Measurements from ENCODE around the gene HSPE1. TPM values are rescaled to one million over a fixed set of nuclear protein-coding genes. Genes with fewer than 3 reads are reported as not detected.
A peak's percentile ranks its signal among the peaks of the same experiment; 100 is the strongest.

Gene HSPE1
- total and polyA plus RNA-seq, 3 donors from 2014 or later: 43.3 to 61.8 (median 51.3) TPM

GRCh38 chr2:197486175-197486574 is 14.0 kb upstream of the HSPE1 start:
- WGBS, 2 donors: 69 to 76% methylated on average over 2 of the region's 2 CpGs
- DNase-seq: no peak
- TF ChIP-seq, protein P1, sequence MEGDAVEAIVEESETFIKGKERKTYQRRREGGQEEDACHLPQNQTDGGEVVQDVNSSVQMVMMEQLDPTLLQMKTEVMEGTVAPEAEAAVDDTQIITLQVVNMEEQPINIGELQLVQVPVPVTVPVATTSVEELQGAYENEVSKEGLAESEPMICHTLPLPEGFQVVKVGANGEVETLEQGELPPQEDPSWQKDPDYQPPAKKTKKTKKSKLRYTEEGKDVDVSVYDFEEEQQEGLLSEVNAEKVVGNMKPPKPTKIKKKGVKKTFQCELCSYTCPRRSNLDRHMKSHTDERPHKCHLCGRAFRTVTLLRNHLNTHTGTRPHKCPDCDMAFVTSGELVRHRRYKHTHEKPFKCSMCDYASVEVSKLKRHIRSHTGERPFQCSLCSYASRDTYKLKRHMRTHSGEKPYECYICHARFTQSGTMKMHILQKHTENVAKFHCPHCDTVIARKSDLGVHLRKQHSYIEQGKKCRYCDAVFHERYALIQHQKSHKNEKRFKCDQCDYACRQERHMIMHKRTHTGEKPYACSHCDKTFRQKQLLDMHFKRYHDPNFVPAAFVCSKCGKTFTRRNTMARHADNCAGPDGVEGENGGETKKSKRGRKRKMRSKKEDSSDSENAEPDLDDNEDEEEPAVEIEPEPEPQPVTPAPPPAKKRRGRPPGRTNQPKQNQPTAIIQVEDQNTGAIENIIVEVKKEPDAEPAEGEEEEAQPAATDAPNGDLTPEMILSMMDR (IDR thresholded peaks at IDR 0.05): no peak
- no peak for TF ChIP-seq POLR2A (IDR thresholded peaks at IDR 0.05)
- Histone ChIP-seq H3K9me3 (no peaks in the 10 kb centered on the region), H3K4me3 (no peak overlapping the region), H3K27me3 (no peaks in the 10 kb centered on the region), H3K27ac (no peak overlapping the region), H3K36me3 (ENCODE audit: low read depth, missing control alignments) (no peaks in the 10 kb centered on the region), H3K4me1 (no peaks in the 10 kb centered on the region)
- intact Hi-C loops (cut with DNase I; ENCODE audit: low total_unique reads): no loop called here

GRCh38 chr2:197487385-197487784 is 12.8 kb upstream of the HSPE1 start:
- Histone ChIP-seq H3K27ac (peak overlapping the region in 1 of 2 donors; percentile 14), H3K4me3 (no peak overlapping the region), H3K4me1 (no peaks in the 10 kb centered on the region), H3K27me3 (no peaks in the 10 kb centered on the region), H3K9me3 (no peaks in the 10 kb centered on the region), H3K36me3 (ENCODE audit: low read depth, missing control alignments) (no peaks in the 10 kb centered on the region)
- TF ChIP-seq, protein P1 (IDR thresholded peaks at IDR 0.05): no peak
- no peak for TF ChIP-seq POLR2A (IDR thresholded peaks at IDR 0.05)
- DNase-seq: no peak
- 48 to 71% methylated on average over 4 of the region's 4 CpGs for WGBS, 2 donors
- intact Hi-C loops (cut with DNase I; ENCODE audit: low total_unique reads): no loop called here

GRCh38 chr2:197495433-197496134 is 4.6 kb upstream of the HSPE1 start:
- Histone ChIP-seq H3K9me3 (no peaks in the 10 kb centered on the region), H3K27me3 (no peaks in the 10 kb centered on the region), H3K27ac (no peak overlapping the region), H3K4me1 (peaks cover 12% of the 10 kb centered on the region), H3K36me3 (ENCODE audit: low read depth, missing control alignments) (no peaks in the 10 kb centered on the region), H3K4me3 (no peak overlapping the region)
- intact Hi-C loops (cut with DNase I; ENCODE audit: low total_unique reads): no loop called here
- DNase-seq: no peak
- 92 to 98% methylated on average over 2 of the region's 2 CpGs for WGBS, 2 donors
- TF ChIP-seq, protein P1 (IDR thresholded peaks at IDR 0.05): no peak
- TF ChIP-seq POLR2A (IDR thresholded peaks at IDR 0.05): no peak

- Histone ChIP-seq H3K4me3 (no peak overlapping the region), H3K27ac (peak overlapping the region in 1 of 2 donors; percentile 6)
These were observed 3.5 kb upstream of the HSPE1 start for GRCh38 chr2:197496695-197497094.

More at GRCh38 chr2:197496695-197497094, 3.5 kb upstream of the HSPE1 start:
- Histone ChIP-seq H3K27me3 (no peaks in the 10 kb centered on the region), H3K36me3 (ENCODE audit: low read depth, missing control alignments) (no peaks in the 10 kb centered on the region), H3K4me1 (peaks cover 18% of the 10 kb centered on the region), H3K9me3 (no peaks in the 10 kb centered on the region)
- DNase-seq: no peak
- TF ChIP-seq, protein P1 (IDR thresholded peaks at IDR 0.05): no peak
- TF ChIP-seq POLR2A (IDR thresholded peaks at IDR 0.05): no peak
- intact Hi-C loops (cut with DNase I; ENCODE audit: low total_unique reads): no loop called here

All from testis (tissue), 3 donors.